Pancreas (tissue), 10 donors: Measurements from ENCODE around the gene WDFY4. TPM values are rescaled to one million over a fixed set of nuclear protein-coding genes. Genes with fewer than 3 reads are reported as not detected.

Source experiments
- ATAC-seq, 4 donors: fragments of 200-7000 bp; cut with Tn5 transposase; one replicate each; pipeline versions ENCODE4 v1.8.0 to v1.9.1; 2020; ENCODE audit warnings: mild to moderate bottlenecking in 4 of 4, moderate library complexity in 4 of 4
- DNase-seq, 6 donors: peaks; one replicate each; pipeline ENCODE4 v3.0.0-alpha.2; 2020
- FAIRE-seq: peaks from 2 replicates; lab custom pipeline; 2012; peaks lifted over from hg19 to GRCh38; lab: Jason Lieb, UNC
- H3K27ac ChIP-seq, 4 donors: fragments of 200-600 bp; sonication (generic); 1 replicate in 3 of 4; 2 replicates in 1 of 4; pipeline versions ENCODE4 v1.5.0 to v1.8.0; 2020
- H3K27me3 ChIP-seq, 4 donors: fragments of 200-600 bp; one replicate each; pipeline ENCODE4 v1.8.0; 2021
- H3K36me3 ChIP-seq, 3 donors: fragments of 200-600 bp; sonication (generic) in 1 of 3; one replicate each; pipeline versions ENCODE4 v1.5.0 to v1.8.0; 2020 to 2021
- H3K4me1 ChIP-seq, 3 donors: fragments of 200-600 bp; one replicate each; pipeline ENCODE4 v1.8.0; 2021
- H3K4me3 ChIP-seq, 4 donors: fragments of 200-600 bp; sonication (generic) in 2 of 4; one replicate each; pipeline versions ENCODE4 v1.5.0 to v1.8.0; 2020 to 2021
- H3K9me3 ChIP-seq, 4 donors: fragments of 200-600 bp; one replicate each; pipeline ENCODE4 v1.8.0; 2021
- CTCF ChIP-seq, 4 donors: fragments of 200-600 bp; sonication (generic) in 3 of 4; IDR thresholded peaks; one replicate each; pipeline versions ENCODE4 v1.5.0 to v1.8.0; 2021; ENCODE audit warnings: antibody characterized with exemption in 4 of 4
- WGBS, 2 donors: extraction: QIAGEN DNeasy Blood & Tissue Kit; methylation state at CpG; one replicate each; pipeline ENCODE4 v1.1.7; 2013; 5-methylcytosine and 5-hydroxymethylcytosine counted together
- intact Hi-C, 3 donors: fragments of 100-400 bp; cut with DNase I; formaldehyde crosslinking; loops; one replicate each; pipeline versions ENCODE4 v1.11.1 to v1.14.2; 2022
- polyA plus RNA-seq, 2 donors: library from polyadenylated mRNA; stranded (reverse); fragments of 200-250 nt; gene quantifications; one replicate each; pipeline ENCODE4 v1.2.3, GENCODE V29; 2013
- total RNA-seq, 6 donors: library from RNA; stranded (reverse); fragmentation: NEBNext Ultra II Directional in 4 of 6; extraction: Animal tissue kit (Norgen Biotek cat#: 25700) in 4 of 6; gene quantifications; one replicate each; pipeline versions ENCODE4 v1.2.1 to v1.2.4, GENCODE V29; 2021 to 2023
- donor health status: healthy with polysubstance abuse.
- donor health status: DM: no; HTN: no; CAD: no; lungs with moderate emphysema.
- donor health status: DM: no; HTN: no; CAD: no.
- donor health status: control.
- donor health status: control.
- donor health status: Bipolar disorder and iron deficiency.
- donor health status: DM: yes; HTN: yes; CAD: no.
- donor health status: DM: no; HTN: no; CAD: no.
- donor health status: DM: no; HTN: no; CAD: no.
- donor health status: DM: yes; HTN: yes; CAD: no.

WDFY4 gene
- total and polyA plus RNA-seq, 8 donors = 0.14 to 8.4 (median 0.72) TPM

GRCh38 chr10:48700493-48700892 lies 15.8 kb downstream of the WDFY4 start:
- FAIRE-seq = no peak
- no peak for ATAC-seq
- DNase-seq = no peak

GRCh38 chr10:48701139-48701901 lies 16.6 kb downstream of the WDFY4 start:
- intact Hi-C loops = no loop called here
- FAIRE-seq = no peak

More at GRCh38 chr10:48700493-48700892, 15.8 kb downstream of the WDFY4 start:
- no peak overlapping the region for H3K27ac ChIP-seq
- H3K27me3 ChIP-seq = no peaks in the 10 kb centered on the region
- intact Hi-C loops = no loop called here
- no peak for TF ChIP-seq CTCF (IDR thresholded peaks at IDR 0.05)
- H3K4me3 ChIP-seq = no peak overlapping the region
- 69 to 72% methylated on average over 9 of the region's 9 CpGs for WGBS, 2 donors
- H3K36me3 ChIP-seq = no peaks in the 10 kb centered on the region
- H3K9me3 ChIP-seq = no peaks in the 10 kb centered on the region
- no peaks in the 10 kb centered on the region for H3K4me1 ChIP-seq

GRCh38 chr10:48701941-48702340 lies 17.3 kb downstream of the WDFY4 start:
- intact Hi-C loops = no loop called here
- Histone ChIP-seq H3K36me3 (no peaks in the 10 kb centered on the region), H3K4me3 (no peak overlapping the region), H3K9me3 (no peaks in the 10 kb centered on the region), H3K4me1 (no peaks in the 10 kb centered on the region), H3K27ac (no peak overlapping the region), H3K27me3 (no peaks in the 10 kb centered on the region)
- DNase-seq = no peak
- ATAC-seq = no peak
- TF ChIP-seq CTCF (IDR thresholded peaks at IDR 0.05) = no peak
- FAIRE-seq = no peak

More at GRCh38 chr10:48701139-48701901, 16.6 kb downstream of the WDFY4 start:
- no peak for TF ChIP-seq CTCF (IDR thresholded peaks at IDR 0.05)
- no peak for ATAC-seq
- Histone ChIP-seq H3K9me3 (no peaks in the 10 kb centered on the region), H3K4me3 (no peak overlapping the region), H3K4me1 (no peaks in the 10 kb centered on the region), H3K36me3 (no peaks in the 10 kb centered on the region), H3K27me3 (no peaks in the 10 kb centered on the region), H3K27ac (no peak overlapping the region)
- 43 to 48% methylated on average over 8 of the region's 8 CpGs for WGBS, 2 donors
- no peak for DNase-seq

GRCh38 chr10:48703531-48704122 lies 19.0 kb downstream of the WDFY4 start:
- H3K4me3 ChIP-seq = no peak overlapping the region
- no peak for DNase-seq
- H3K27ac ChIP-seq = no peak overlapping the region
- WGBS, 2 donors = 69 to 75% methylated on average over 5 of the region's 5 CpGs
- H3K4me1 ChIP-seq = no peaks in the 10 kb centered on the region
- H3K9me3 ChIP-seq = no peaks in the 10 kb centered on the region
- FAIRE-seq = no peak
- no peak for TF ChIP-seq CTCF (IDR thresholded peaks at IDR 0.05)
- intact Hi-C loops = no loop called here
- no peak for ATAC-seq
- no peaks in the 10 kb centered on the region for H3K36me3 ChIP-seq
- no peaks in the 10 kb centered on the region for H3K27me3 ChIP-seq

- 49 to 56% methylated on average over 5 of the region's 5 CpGs for WGBS, 2 donors
- DNase-seq (no peak), ATAC-seq (no peak), FAIRE-seq (no peak)
- intact Hi-C loops = no loop called here
- Histone ChIP-seq H3K36me3 (no peaks in the 10 kb centered on the region), H3K4me3 (no peak overlapping the region), H3K4me1 (no peaks in the 10 kb centered on the region), H3K27me3 (no peaks in the 10 kb centered on the region), H3K27ac (no peak overlapping the region), H3K9me3 (no peaks in the 10 kb centered on the region)
- no peak for TF ChIP-seq CTCF (IDR thresholded peaks at IDR 0.05)
These were observed 19.5 kb downstream of the WDFY4 start for GRCh38 chr10:48704156-48704555.
